Prostate gland (tissue), 2 donors: ENCODE results near the gene AOPEP.

Source experiments
- POLR2A ChIP-seq: fragments of 450-650 bp; IDR thresholded peaks from one replicate; pipeline ENCODE4 v1.6.1; 2016; ENCODE audit warnings: antibody characterized with exemption, mild to moderate bottlenecking
- POLR2AphosphoS5 ChIP-seq: sonication (generic); formaldehyde crosslinking; IDR thresholded peaks from one replicate; pipeline ENCODE4 v1.6.1; 2017; ENCODE audit warnings: antibody characterized with exemption
- TF ChIP-seq, protein P1 (sequence below), 4 experiments: fragments of 200-600 bp in 2 of 4; fragments of 450-650 bp in 2 of 4; sonication (generic) in 2 of 4; IDR thresholded peaks; 1 replicate in 3 of 4; 2 replicates in 1 of 4; pipeline ENCODE4 v1.5.1; 2016 to 2019; ENCODE audit warnings: antibody characterized with exemption in 4 of 4, mild to moderate bottlenecking in 2 of 4, moderate library complexity in 2 of 4

DNA sequence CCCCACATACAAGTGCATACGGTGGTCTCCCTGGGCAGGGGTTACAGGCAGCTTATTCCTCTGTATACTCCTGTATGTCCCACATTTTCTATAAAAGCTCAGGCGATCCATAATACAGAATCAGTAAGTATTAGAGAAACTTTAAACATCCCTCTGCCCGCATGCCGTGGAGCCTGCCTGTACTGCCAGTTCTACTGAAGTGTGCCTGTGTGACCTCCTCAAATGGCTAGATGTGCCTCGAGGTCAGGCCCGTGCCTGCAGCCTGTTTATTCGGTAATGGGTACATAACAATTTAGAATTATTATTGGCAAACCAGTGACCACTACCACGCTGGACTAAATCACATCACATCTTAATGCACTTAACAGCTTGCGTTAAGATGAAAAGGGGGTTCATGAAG is 400.2 kb downstream of the AOPEP start:
- TF ChIP-seq, protein P1, sequence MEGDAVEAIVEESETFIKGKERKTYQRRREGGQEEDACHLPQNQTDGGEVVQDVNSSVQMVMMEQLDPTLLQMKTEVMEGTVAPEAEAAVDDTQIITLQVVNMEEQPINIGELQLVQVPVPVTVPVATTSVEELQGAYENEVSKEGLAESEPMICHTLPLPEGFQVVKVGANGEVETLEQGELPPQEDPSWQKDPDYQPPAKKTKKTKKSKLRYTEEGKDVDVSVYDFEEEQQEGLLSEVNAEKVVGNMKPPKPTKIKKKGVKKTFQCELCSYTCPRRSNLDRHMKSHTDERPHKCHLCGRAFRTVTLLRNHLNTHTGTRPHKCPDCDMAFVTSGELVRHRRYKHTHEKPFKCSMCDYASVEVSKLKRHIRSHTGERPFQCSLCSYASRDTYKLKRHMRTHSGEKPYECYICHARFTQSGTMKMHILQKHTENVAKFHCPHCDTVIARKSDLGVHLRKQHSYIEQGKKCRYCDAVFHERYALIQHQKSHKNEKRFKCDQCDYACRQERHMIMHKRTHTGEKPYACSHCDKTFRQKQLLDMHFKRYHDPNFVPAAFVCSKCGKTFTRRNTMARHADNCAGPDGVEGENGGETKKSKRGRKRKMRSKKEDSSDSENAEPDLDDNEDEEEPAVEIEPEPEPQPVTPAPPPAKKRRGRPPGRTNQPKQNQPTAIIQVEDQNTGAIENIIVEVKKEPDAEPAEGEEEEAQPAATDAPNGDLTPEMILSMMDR (IDR thresholded peaks at IDR 0.05): no peak
- TF ChIP-seq POLR2AphosphoS5: no peak
- no peak for TF ChIP-seq POLR2A
